ENCODE results near the gene PLEKHG5.

PLEKHG5 gene

GRCh38 chr1:6424619-6425593, 66.6 kb downstream of the PLEKHG5 start, which contains the start of gene ESPN:
TSS of gene ESPN (plus strand) at chr1:6424776. CDS start at chr1:6424956, 180 bp downstream.
- no peak for DNase-seq

DNA sequence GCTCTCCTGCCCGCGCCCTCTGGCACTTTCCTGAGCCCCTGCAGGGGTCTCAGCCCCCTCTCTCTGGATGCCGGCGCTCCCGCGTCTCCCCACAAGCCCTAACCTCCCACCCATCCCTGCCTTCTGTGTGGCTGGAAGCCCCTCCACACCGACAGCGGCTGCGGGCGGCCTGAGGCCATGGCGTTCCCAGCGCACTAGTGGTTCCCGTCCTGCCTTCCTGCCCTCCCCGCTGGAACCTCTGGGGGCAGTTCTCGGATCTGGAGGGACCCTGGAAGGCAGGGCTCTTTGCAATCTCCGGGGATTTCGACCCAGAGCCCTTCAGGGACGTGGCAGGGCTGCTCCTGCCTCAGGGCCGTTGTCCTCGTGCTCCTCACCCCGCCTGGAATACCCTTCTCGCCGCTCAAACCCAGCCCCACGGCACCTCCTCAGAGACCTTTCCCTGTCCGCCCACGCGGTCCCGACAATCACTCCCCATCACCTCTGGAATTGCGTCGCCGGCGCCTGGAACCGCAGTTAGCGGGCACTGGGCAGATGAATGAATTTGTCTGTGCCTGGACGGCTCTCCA, 67.4 kb downstream of the PLEKHG5 start:
- no peak for DNase-seq

GRCh38 chr1:6423321-6423999, 68.0 kb downstream of the PLEKHG5 start:
- DNase-seq: peak; percentile 73

DNA sequence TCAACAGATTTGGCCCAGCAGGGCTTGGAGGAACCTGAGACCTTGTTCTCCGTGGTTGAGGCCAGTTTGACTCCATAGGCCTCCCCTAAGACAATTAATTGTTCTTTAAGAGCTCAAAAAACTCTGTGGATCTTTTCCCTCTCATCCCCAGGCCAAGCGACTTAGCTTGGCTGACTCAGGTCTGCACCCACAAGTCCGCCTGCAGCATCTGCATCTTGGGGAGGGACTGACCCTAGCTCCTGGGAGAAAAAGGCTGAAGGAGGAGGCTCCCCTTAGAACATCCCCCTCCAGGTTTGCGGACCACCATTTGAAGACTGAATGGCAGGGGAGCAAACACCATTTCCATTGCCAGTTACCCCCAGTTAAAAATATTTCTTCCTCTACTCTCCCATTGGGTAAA, 70.2 kb downstream of the PLEKHG5 start:
- no peak for DNase-seq

DNA sequence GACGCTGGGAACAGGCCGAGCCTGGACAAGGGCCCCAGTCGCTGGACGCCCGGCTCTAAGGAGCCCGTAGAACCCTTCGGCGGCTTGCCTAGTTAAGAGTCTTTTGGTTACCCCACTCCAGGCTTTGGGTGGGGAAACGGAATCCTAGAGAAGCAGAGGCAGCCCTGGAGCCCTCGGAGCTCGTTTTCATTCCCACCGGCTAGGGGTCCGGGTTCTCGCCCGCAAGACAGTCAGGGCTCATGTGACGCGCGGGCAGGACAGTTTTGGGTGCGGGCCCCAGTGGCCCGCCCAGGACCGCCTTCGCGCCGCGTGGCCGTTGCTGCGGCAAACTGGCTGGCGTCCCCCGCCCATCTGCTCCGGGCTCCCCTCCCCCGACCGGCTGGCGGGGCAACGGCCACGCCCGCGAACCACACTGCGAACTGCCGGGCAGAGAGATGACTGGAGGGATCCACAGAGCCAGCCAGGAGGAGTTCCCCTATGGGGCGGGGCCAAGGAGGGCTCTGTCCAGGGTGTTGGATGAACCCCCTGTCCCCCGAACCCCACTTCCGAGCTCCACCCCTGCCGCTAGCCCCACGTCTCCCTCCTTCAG, 70.9 kb downstream of the PLEKHG5 start:
- DNase-seq: peak; percentile 19

- DNase-seq: peak; percentile 17
These were observed 71.5 kb downstream of the PLEKHG5 start, which contains the start of gene HES2 for GRCh38 chr1:6419804-6420453. TSS of gene HES2 (minus strand) at chr1:6419919. CDS start at chr1:6419820, 99 bp downstream.

- DNase-seq: peak; percentile 13
These were observed 72.1 kb downstream of the PLEKHG5 start for GRCh38 chr1:6419397-6419803.

- DNase-seq: no peak
These were observed 72.6 kb downstream of the PLEKHG5 start for GRCh38 chr1:6418668-6419396.

DNA sequence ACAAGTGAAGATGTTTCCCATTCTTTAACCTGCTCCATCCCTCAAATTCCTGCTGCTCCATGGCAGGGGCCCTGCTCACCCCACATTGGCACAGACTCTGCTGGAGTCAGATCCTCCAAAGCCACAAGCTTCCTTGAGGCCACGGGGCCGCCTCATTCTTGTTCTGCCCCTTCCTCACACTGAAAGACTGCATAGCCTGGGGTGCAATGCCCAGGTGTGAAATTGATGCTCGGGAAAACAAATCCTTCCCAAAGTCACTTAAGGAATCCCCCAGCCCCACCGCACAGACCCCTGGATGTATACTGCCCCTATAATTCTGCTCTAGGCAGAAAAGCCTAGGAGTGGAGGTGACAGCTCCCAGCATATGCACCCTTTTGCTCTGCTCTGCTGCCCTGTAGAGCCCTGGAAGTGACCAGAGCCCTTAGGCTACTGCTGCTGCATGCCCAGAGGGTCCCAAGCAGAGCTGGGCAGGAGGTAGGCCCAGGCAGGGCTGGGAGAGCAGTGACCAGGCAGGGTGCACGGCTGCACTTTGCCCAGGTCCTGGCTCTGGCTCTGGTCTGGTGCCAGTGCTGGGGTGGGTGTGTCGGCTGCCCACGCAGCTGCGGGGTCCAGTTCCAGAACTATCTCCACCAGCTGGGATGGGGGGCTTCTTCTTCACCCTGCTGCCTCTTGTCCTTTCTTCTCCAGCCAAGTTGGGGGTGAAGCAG, 73.4 kb downstream of the PLEKHG5 start:
- no peak for DNase-seq

Measured in CD4-positive, alpha-beta T cell treated with Interleukin-21 for 1 hour (primary cell).